Measurements from ENCODE around the gene CRYBG2.

DNA sequence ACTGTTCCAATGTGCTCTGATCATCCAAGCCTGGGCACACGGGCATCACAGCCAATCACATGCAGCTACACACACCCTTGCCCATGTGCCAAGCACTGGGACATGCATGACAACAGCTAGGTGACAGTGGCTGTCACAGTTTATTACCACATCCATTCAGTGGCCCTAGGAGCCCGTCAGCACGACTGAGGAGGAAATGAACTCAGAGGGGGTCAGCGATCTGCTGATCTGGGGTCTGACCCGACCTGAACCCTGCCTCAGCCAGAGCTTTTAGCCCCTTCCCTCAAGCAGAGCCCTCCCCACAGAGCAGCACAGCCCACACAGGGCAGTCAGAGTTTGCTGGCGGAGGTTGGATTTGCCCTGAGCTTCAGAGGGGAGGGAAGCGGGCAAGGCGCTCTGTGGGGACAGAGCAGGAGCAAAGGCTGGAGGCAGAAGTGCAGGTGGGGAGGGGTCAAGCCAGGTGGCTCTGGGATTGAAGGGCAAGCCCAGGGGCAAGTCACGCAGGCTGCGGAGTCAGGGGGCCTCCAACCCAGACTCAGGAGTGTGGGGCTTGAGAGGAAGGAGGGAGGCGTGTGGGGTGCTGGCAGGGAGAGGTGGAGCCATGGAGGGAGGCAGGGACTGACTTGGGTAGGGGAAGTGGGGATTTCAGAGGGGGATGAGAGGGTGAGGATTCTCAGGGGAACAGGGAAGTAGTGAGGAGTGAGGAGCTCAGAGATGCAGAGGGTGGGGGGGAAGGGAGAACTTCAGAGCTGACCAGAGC is 63.6 kb downstream of the CRYBG2 start:
- TF ChIP-seq MYBL2 (CRISPR knock-in tag; IDR thresholded peaks at IDR 0.05) (no peak), GRHL2 (CRISPR knock-in tag; IDR thresholded peaks at IDR 0.05; ENCODE audit: insufficient replicate concordance, severe bottlenecking) (no peak), CREB1 (CRISPR knock-in tag; IDR thresholded peaks at IDR 0.05) (no peak), IRF2 (CRISPR knock-in tag; IDR thresholded peaks at IDR 0.05; ENCODE audit: borderline replicate concordance, low read depth) (no peak), SMAD3 (CRISPR knock-in tag; IDR thresholded peaks at IDR 0.05; ENCODE audit: borderline replicate concordance) (no peak), NR3C1 (CRISPR knock-in tag; conservative IDR thresholded peaks at IDR 0.05; ENCODE audit: low read depth) (no peak), ZNF263 (CRISPR knock-in tag; IDR thresholded peaks at IDR 0.05; ENCODE audit: low read depth) (no peak), NR2C2 (CRISPR knock-in tag; IDR thresholded peaks at IDR 0.05) (no peak), TCF7 (CRISPR knock-in tag; IDR thresholded peaks at IDR 0.05; ENCODE audit: low read depth) (no peak), CREM (CRISPR knock-in tag; IDR thresholded peaks at IDR 0.05) (no peak), ZNF671 (CRISPR knock-in tag; IDR thresholded peaks at IDR 0.05) (no peak)
- TF ChIP-seq, protein P1, sequence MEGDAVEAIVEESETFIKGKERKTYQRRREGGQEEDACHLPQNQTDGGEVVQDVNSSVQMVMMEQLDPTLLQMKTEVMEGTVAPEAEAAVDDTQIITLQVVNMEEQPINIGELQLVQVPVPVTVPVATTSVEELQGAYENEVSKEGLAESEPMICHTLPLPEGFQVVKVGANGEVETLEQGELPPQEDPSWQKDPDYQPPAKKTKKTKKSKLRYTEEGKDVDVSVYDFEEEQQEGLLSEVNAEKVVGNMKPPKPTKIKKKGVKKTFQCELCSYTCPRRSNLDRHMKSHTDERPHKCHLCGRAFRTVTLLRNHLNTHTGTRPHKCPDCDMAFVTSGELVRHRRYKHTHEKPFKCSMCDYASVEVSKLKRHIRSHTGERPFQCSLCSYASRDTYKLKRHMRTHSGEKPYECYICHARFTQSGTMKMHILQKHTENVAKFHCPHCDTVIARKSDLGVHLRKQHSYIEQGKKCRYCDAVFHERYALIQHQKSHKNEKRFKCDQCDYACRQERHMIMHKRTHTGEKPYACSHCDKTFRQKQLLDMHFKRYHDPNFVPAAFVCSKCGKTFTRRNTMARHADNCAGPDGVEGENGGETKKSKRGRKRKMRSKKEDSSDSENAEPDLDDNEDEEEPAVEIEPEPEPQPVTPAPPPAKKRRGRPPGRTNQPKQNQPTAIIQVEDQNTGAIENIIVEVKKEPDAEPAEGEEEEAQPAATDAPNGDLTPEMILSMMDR (IDR thresholded peaks at IDR 0.05), result no peak
- TF ChIP-seq, protein P2, sequence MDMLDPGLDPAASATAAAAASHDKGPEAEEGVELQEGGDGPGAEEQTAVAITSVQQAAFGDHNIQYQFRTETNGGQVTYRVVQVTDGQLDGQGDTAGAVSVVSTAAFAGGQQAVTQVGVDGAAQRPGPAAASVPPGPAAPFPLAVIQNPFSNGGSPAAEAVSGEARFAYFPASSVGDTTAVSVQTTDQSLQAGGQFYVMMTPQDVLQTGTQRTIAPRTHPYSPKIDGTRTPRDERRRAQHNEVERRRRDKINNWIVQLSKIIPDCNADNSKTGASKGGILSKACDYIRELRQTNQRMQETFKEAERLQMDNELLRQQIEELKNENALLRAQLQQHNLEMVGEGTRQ (CRISPR knock-in tag; IDR thresholded peaks at IDR 0.05), result no peak
- TF ChIP-seq, protein P3, sequence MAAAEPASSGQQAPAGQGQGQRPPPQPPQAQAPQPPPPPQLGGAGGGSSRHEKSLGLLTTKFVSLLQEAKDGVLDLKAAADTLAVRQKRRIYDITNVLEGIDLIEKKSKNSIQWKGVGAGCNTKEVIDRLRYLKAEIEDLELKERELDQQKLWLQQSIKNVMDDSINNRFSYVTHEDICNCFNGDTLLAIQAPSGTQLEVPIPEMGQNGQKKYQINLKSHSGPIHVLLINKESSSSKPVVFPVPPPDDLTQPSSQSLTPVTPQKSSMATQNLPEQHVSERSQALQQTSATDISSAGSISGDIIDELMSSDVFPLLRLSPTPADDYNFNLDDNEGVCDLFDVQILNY (CRISPR knock-in tag; IDR thresholded peaks at IDR 0.05), result no peak

Data from WTC11 (cell line).